H7 (cell line): ENCODE results near the gene HELB. TPM values are rescaled to one million over a fixed set of nuclear protein-coding genes. Genes with fewer than 3 reads are reported as not detected.

ENCODE experiments used
- DNase-seq: peaks from one replicate; pipeline ENCODE4 v3.0.0; 2012
- H3K27me3 ChIP-seq: 2 replicates; pipeline ENCODE4 v1.6.0; 2011; ENCODE audit warnings: mild to moderate bottlenecking, low read length; ENCODE audit not compliant: control insufficient read depth, insufficient read depth
- H3K36me3 ChIP-seq: replicated peaks from 2 replicates; pipeline ENCODE4 v1.5.1; 2011; ENCODE audit warnings: low read length; ENCODE audit not compliant: control insufficient read depth, insufficient read depth
- H3K4me3 ChIP-seq: 2 replicates; pipeline ENCODE4 v1.5.1; 2011; ENCODE audit warnings: low read depth, mild to moderate bottlenecking, control low read depth, low read length, moderate library complexity; ENCODE audit not compliant: insufficient read depth
- total RNA-seq: library from RNA; depleted of rRNA; stranded (reverse); fragments of >200 nt; shearing (Covaris generic); gene quantifications from 2 replicates; pipeline ENCODE4 v1.2.3, GENCODE V29; 2014; rRNA removed

The HELB gene
- 3.5 and 6.0 TPM in 2 replicates for total RNA-seq

DNA sequence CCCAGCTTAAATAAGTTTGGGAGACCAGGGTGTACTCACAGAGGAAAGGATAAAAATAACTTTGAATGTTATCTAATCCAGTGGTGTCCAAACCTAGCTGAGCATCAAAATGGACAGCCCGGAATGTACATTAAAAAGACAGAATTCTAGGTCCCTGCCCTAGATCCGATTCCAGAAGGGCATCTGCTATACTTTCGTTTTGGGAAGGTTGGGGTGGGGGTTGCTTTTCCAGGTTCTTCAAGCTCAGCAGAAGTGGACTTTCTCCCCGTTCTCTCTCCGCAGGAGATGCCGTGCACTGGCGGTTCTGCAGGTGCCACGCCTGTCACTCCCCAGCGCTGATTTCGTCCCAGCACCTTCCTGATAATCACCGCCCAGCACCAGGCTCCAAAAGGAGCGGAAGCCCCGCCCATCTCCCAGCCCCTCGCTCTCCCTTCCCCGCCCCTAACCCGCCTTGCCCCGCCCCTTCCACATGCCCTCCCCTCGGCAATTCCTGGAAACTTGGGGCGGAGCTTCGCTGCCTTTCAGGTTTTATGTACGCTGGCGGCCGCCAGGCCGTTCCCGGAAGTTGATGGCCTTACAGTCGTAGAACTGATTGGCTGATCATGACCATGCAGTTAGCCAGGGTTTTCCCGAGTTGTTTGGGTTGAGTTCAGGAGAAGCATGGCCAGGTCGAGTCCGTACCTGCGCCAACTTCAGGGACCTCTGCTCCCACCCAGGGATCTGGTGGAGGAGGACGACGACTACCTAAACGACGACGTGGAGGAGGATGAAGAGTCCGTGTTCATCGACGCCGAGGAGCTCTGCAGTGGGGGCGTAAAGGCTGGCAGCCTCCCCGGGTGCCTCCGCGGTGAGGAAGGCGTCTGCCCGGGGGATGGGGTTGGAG, at the start of gene HELB:
HELB (plus strand) TSS at position 550 of the 883 bp plus-strand sequence; CDS start at position 661, 111 bp downstream.
- Histone ChIP-seq H3K27me3 (no peaks in the 10 kb centered on the region; the same call in 1 of the 2 replicates), H3K36me3 (no peaks in the 10 kb centered on the region; the same call in 1 of the 2 replicates)

DNA sequence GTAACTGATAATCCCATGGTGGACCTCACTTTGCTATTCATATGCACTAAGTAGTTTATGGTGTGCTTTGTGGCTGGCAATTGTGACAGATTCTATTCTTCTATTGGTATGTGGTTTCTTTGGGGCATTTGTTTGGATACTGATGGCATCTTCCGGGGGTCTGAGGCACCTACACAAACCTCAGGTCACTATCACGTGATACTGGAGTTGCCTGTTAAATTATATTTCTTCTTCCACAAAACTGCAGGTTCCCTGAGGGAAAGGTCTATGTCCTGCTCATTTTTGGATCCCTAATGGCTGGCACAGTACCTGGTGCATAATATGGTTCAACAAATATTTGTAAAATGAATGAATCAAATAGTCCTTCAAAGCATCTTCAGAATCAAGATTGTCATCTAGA, 49.5 kb upstream of the HELB start:
- Histone ChIP-seq H3K4me3 (no peak overlapping the region), H3K27me3 (no peaks in the 10 kb centered on the region; the same call in 1 of the 2 replicates), H3K36me3 (no peaks in the 10 kb centered on the region)
- no peak for DNase-seq

More for the DNA sequence above, at the start of gene HELB:
- DNase-seq, result peak; percentile 91
- peak within 1 kb of the TSS; percentile 86 for H3K4me3 ChIP-seq

- DNase-seq, result no peak
- Histone ChIP-seq H3K27me3 (no peaks in the 10 kb centered on the region; the same call in 1 of the 2 replicates), H3K4me3 (no peak overlapping the region), H3K36me3 (no peaks in the 10 kb centered on the region)
These were observed 46.6 kb upstream of the HELB start for GRCh38 chr12:66255737-66256136.

- H3K27me3 ChIP-seq, result no peaks in the 10 kb centered on the region; the same call in 1 of the 2 replicates
- DNase-seq, result no peak
- H3K4me3 ChIP-seq, result no peak overlapping the region
- H3K36me3 ChIP-seq, result no peaks in the 10 kb centered on the region
These were observed 44.3 kb upstream of the HELB start for GRCh38 chr12:66258011-66258410.

DNA sequence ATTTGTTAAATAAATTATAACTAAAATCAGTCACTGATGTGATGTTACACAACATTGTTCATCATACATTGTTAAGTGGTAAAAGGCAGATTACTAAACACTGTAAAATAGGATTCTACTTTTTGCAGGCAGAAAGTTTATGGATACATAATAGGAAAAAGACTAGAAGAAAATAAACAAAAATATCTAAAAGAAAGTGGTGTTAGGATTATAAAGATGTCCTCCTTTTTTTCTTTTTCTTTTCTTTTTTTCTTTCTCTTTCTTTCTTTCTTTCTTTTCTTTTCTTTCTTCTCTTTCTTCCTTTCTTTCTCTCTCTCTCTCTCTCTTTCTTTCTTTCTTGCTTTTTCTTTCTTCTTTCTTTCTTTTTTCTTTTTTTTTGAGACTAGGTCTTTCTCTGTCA, 39.6 kb upstream of the HELB start:
- no peak overlapping the region for H3K4me3 ChIP-seq
- no peak for DNase-seq
- H3K27me3 ChIP-seq, result no peaks in the 10 kb centered on the region
- no peaks in the 10 kb centered on the region for H3K36me3 ChIP-seq

GRCh38 chr12:66268562-66268961, 33.7 kb upstream of the HELB start:
- Histone ChIP-seq H3K36me3 (no peaks in the 10 kb centered on the region), H3K27me3 (no peaks in the 10 kb centered on the region), H3K4me3 (no peak overlapping the region)
- DNase-seq, result no peak

- Histone ChIP-seq H3K27me3 (no peaks in the 10 kb centered on the region), H3K36me3 (no peaks in the 10 kb centered on the region), H3K4me3 (no peak overlapping the region)
- no peak for DNase-seq
These were observed 33.2 kb upstream of the HELB start for GRCh38 chr12:66269142-66269541.

DNA sequence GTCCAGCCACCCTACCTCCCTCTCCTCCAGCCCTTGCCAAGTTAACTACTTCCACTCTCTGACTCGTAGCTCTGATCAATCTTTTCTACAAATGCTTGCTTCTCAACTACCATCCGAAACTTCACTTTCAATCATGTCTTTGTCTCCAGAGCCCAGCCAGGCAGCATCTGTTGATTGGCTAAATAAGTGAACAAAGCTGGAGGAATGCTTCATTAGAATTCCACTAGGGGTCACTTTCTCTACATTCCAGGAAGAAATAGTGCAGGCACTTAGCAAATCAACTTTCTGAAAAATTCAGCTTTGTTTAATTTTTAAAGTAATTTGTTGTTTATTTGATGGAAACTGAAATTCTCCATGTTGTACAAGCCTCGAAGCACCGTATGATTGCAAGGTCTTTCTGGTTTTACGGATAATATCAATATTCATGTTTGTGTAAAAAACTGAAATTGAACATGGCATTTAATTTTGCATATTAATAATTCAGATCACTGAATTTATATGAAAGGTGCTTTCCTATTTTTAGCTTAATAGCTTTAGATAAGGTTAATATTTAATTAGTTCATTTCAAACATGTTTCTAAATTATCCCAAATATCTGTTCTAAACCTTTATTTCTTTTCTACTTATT, 32.4 kb upstream of the HELB start:
- H3K36me3 ChIP-seq, result no peaks in the 10 kb centered on the region
- peak; percentile 49 for DNase-seq
- no peaks in the 10 kb centered on the region for H3K27me3 ChIP-seq
- no peak overlapping the region for H3K4me3 ChIP-seq

DNA sequence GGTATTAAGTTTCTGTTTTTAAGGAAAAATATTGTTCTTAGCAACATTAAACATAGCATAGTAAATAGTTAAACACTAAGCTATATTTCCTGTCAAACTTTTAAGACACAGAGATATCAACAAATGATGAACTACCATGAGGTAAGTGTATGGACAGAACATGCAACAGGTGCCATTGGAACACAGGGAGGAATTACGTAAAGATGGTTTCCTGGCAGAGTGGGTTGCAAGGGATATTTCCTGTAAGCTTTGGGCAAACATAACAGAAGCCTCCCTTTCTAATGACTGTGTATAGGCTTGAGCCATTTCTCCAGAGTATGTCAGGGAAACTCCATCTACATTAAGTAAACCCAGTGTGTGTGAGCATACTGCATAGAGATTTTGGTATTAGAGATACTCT, 31.7 kb upstream of the HELB start:
- no peaks in the 10 kb centered on the region for H3K27me3 ChIP-seq
- H3K36me3 ChIP-seq, result no peaks in the 10 kb centered on the region
- no peak for DNase-seq
- no peak overlapping the region for H3K4me3 ChIP-seq

DNA sequence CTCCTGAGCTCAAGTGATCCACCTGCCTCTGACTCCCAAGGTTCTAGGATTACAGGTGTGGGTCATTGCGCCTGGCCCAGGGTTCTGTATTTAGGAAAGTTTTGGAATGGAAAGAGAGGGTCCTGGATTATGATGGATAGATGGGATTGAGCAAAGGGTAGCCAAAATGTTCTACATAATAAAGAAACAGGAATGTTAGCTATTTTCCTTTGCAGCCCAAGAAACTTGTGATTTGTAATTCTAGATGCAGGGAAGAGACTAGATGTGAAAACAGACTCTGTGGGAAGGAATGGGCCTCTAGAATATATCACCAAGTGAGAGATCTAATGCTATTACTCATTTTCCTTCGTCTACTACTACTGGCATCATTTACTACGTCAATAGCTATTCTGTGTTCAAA, 29.6 kb upstream of the HELB start:
- Histone ChIP-seq H3K4me3 (no peak overlapping the region), H3K27me3 (no peaks in the 10 kb centered on the region), H3K36me3 (no peaks in the 10 kb centered on the region)
- DNase-seq, result no peak

DNA sequence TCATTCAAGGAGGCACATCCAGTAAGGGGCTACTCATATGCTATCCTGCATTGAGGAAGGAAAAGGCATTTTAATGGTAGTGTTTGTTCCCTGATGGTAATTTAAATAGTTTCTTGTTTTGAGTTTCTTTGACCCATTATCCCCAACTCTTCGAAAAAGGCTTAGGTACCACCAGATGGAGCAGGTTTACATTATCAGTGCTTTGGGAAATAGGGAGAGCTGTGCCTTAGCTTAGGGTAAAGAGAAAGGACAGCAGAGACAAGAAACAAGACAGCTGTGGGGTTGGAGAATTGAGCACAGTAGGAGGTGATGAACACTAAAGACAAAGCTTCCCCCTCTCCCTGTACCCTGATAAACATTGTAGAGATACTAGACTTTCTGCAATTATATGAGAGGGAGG, 29.1 kb upstream of the HELB start:
- Histone ChIP-seq H3K4me3 (no peak overlapping the region), H3K27me3 (no peaks in the 10 kb centered on the region), H3K36me3 (no peaks in the 10 kb centered on the region)
- DNase-seq, result no peak

- H3K36me3 ChIP-seq, result no peaks in the 10 kb centered on the region
- H3K27me3 ChIP-seq, result no peaks in the 10 kb centered on the region
- DNase-seq, result no peak
- H3K4me3 ChIP-seq, result no peak overlapping the region
These were observed 27.3 kb upstream of the HELB start for GRCh38 chr12:66275040-66275439.

DNA sequence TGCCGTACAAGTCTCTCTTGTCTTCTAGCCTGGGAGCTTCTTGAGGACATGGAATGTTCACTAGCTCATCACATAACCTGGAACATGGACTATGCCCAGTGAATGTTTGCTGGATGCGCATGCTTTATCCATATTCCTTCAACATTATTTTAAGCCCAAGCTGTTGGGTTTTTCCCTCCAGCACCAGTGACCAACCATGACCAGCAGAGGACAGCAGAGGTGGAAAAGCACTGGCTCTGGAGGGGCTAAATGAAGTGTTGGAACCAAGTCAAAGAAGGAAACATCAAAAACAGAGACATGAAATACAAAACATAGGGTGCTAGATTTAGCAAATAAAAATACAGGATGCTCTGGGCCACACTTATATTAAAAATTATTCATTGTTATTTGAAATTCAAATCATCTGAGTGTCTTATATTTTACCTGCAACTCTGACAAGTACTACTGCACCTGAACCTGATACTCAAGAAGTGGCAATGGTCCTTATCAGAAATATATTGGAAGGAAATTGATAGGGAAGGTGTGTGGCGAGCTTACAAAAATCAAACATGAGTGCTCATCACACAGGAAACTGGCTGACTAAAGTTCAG, 23.1 kb upstream of the HELB start:
- no peaks in the 10 kb centered on the region for H3K36me3 ChIP-seq
- peak; percentile 22 for DNase-seq
- H3K27me3 ChIP-seq, result no peaks in the 10 kb centered on the region; the same call in 1 of the 2 replicates
- H3K4me3 ChIP-seq, result no peak overlapping the region

DNA sequence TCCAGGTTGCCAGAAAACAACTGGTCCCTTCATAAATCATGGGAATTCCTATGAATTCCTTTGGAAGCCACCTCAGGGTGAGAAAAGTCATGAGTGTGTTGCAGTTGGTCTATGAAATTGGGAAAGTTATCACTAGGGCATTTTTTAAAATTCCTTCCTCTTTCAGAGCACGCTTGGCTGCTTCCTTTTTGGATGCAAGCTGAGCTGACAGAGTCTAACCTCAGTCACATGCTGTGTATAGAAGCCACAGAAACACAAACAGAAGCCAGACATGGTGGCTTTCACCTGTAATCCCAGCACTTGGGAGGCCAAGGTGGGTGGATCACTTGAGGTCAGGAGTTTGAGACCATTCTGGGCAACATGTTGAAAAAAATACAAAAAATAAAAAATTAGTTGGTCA, 21.7 kb upstream of the HELB start:
- DNase-seq, result no peak
- H3K4me3 ChIP-seq, result no peak overlapping the region
- no peaks in the 10 kb centered on the region for H3K36me3 ChIP-seq
- no peaks in the 10 kb centered on the region; the same call in 1 of the 2 replicates for H3K27me3 ChIP-seq

- no peaks in the 10 kb centered on the region; the same call in 1 of the 2 replicates for H3K27me3 ChIP-seq
- no peak overlapping the region for H3K4me3 ChIP-seq
- DNase-seq, result no peak
- H3K36me3 ChIP-seq, result no peaks in the 10 kb centered on the region
These were observed 20.0 kb upstream of the HELB start for GRCh38 chr12:66282244-66282643.
